Measurements from ENCODE around the gene CCDC184.

Gene CCDC184

GRCh38 chr12:48184549-48184922 lies 1.1 kb downstream of the CCDC184 start:
- no peak overlapping the region for H2AFZ ChIP-seq (ENCODE audit: low read depth, low read length)
- H3K4me1 ChIP-seq (ENCODE audit: insufficient read depth, low read length) = peaks cover 14% of the 10 kb centered on the region
- peaks cover 45% of the 10 kb centered on the region for H3K27me3 ChIP-seq (ENCODE audit: insufficient read depth, low read length, poor library complexity)
- H3K4me3 ChIP-seq (ENCODE audit: low read depth in 1 of 2, low read length in 2 of 2) = no peak overlapping the region
- ATAC-seq (ENCODE audit: insufficient read depth, low read depth) (no peak), DNase-seq (no peak)
- no peaks in the 10 kb centered on the region for H3K79me2 ChIP-seq (ENCODE audit: insufficient read depth, low read length)
- no peak overlapping the region for H3K27ac ChIP-seq (ENCODE audit: low read length)
- H3K4me2 ChIP-seq (ENCODE audit: insufficient read depth, low read length) = no peak overlapping the region
- no peaks in the 10 kb centered on the region for H3K36me3 ChIP-seq (ENCODE audit: insufficient read depth, low read length)
- TF ChIP-seq EZH2 (IDR thresholded peaks at IDR 0.05; ENCODE audit: borderline replicate concordance, low read depth, low read length, severe bottlenecking) (no peak), CTCF (IDR thresholded peaks at IDR 0.05; ENCODE audit: borderline replicate concordance, extremely low read depth, low read length, poor library complexity, severe bottlenecking) (no peak)
- H3K9me3 ChIP-seq (ENCODE audit: insufficient read depth, low read length, severe bottlenecking) = no peaks in the 10 kb centered on the region
- no peaks in the 10 kb centered on the region for H4K20me1 ChIP-seq (ENCODE audit: insufficient read depth, low read length)
- H3K9ac ChIP-seq (ENCODE audit: low read depth, low read length) = no peak overlapping the region

DNA sequence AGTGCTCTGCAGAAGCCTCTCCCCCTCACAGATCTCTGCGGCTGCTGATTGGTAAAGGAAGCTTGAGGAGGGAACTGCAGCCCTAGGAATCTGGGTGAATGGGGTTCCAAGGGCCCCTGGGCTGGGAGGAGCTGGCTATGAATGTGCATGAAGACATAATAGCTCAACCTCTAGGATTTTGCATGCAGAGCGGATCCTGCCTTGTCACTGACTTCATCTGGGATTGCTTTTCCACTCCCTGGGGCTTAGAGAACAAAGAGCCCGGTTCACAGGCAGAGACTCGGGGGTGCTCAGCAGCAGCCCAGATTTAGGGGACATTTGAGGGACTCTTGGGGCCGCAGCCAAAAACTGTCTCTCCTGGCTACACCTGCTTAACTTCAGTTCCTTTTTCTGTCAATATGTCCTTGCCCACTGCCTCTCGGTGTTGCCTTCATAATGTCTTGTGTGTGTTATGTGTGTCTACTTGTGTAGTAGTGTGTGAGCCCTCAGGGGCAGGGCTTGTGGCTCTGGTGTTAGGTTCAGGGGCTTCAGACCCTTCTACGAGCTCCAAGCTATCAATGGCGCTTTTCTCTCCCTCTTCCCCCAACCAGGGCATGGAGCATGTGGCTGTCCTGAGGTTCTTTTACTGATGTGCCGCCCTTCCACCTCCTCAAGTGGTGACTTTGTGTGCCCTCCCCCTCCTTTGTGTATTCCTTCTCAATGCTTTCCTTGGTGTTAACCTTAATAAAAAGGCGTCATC lies 1.9 kb downstream of the CCDC184 start:
- Histone ChIP-seq H4K20me1 (ENCODE audit: insufficient read depth, low read length) (no peaks in the 10 kb centered on the region), H3K4me2 (ENCODE audit: insufficient read depth, low read length) (no peak overlapping the region), H3K4me3 (ENCODE audit: low read depth in 1 of 2, low read length in 2 of 2) (no peak overlapping the region), H3K4me1 (ENCODE audit: insufficient read depth, low read length) (peaks cover 14% of the 10 kb centered on the region), H3K9me3 (ENCODE audit: insufficient read depth, low read length, severe bottlenecking) (no peaks in the 10 kb centered on the region), H2AFZ (ENCODE audit: low read depth, low read length) (no peak overlapping the region), H3K9ac (ENCODE audit: low read depth, low read length) (no peak overlapping the region), H3K27me3 (ENCODE audit: insufficient read depth, low read length, poor library complexity) (peaks cover 44% of the 10 kb centered on the region), H3K79me2 (ENCODE audit: insufficient read depth, low read length) (no peaks in the 10 kb centered on the region), H3K36me3 (ENCODE audit: insufficient read depth, low read length) (no peaks in the 10 kb centered on the region), H3K27ac (ENCODE audit: low read length) (no peak overlapping the region)
- DNase-seq (no peak), ATAC-seq (ENCODE audit: insufficient read depth, low read depth) (no peak)
- TF ChIP-seq CTCF (IDR thresholded peaks at IDR 0.05; ENCODE audit: borderline replicate concordance, extremely low read depth, low read length, poor library complexity, severe bottlenecking) (no peak), EZH2 (IDR thresholded peaks at IDR 0.05; ENCODE audit: borderline replicate concordance, low read depth, low read length, severe bottlenecking) (no peak)

DNA sequence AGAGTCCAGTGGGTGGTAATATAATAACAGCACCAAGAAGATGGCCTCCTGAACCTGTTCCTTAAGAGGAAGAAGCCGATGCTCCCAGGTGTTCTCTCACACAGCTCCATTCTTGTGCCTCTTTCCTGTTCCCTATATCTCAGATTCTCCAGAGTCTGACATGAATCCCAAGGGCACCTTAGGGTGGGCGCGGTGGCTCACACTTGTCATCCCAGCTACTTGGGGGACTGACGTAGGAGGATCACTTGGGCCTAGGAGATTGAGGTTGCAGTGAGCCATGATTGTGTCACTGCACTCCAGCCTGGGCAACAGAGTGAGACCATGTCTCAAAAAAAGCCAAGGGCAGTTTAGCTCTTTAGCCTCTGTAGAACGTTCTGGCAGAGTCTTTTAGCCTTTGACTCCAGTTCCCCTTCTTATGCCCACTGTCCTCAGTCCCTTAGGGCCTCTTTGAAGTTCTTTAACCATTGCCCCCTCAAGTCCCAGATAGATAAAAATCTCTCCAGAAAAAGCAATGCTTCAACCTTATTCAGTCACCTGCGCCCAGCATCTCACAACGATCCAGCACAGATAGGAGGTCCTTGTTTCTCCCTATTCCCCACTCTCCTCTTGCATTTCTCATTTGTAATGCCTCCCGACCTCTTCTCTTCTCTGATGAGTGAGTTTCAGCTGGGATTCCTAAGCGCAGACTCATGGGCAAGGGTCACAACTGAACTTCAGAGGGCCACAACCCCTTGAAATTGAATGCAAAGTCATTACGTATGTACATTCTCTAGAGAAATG lies 4.7 kb downstream of the CCDC184 start:
- no peaks in the 10 kb centered on the region for H3K9me3 ChIP-seq (ENCODE audit: insufficient read depth, low read length, severe bottlenecking)
- no peak overlapping the region for H3K27ac ChIP-seq (ENCODE audit: low read length)
- peaks cover 24% of the 10 kb centered on the region for H3K27me3 ChIP-seq (ENCODE audit: insufficient read depth, low read length, poor library complexity)
- no peak for TF ChIP-seq EZH2 (IDR thresholded peaks at IDR 0.05; ENCODE audit: borderline replicate concordance, low read depth, low read length, severe bottlenecking)
- no peaks in the 10 kb centered on the region for H3K79me2 ChIP-seq (ENCODE audit: insufficient read depth, low read length)
- peaks cover 5% of the 10 kb centered on the region for H3K4me1 ChIP-seq (ENCODE audit: insufficient read depth, low read length)
- no peaks in the 10 kb centered on the region for H4K20me1 ChIP-seq (ENCODE audit: insufficient read depth, low read length)
- ATAC-seq (ENCODE audit: insufficient read depth, low read depth) = no peak
- no peaks in the 10 kb centered on the region for H3K36me3 ChIP-seq (ENCODE audit: insufficient read depth, low read length)
- H2AFZ ChIP-seq (ENCODE audit: low read depth, low read length) = no peak overlapping the region
- H3K4me2 ChIP-seq (ENCODE audit: insufficient read depth, low read length) = no peak overlapping the region
- no peak for DNase-seq
- H3K9ac ChIP-seq (ENCODE audit: low read depth, low read length) = no peak overlapping the region
- H3K4me3 ChIP-seq (ENCODE audit: low read depth in 1 of 2, low read length in 2 of 2) = no peak overlapping the region
